Type B pancreatic cell (in vitro differentiated cells): ENCODE results near the gene ADSL. TPM values are rescaled to one million over a fixed set of nuclear protein-coding genes. Genes with fewer than 3 reads are reported as not detected.

Source experiments
- DNase-seq: peaks from one replicate; pipeline ENCODE4 v3.0.0; 2021; ENCODE audit warnings: mixed read lengths; ENCODE audit not compliant: unreplicated experiment; ENCODE audit errors: extremely low spot score
- H3K27ac Mint-ChIP-seq: 2 replicates; pipeline ENCODE4 v1.8.0; 2021; ENCODE audit warnings: mild to moderate bottlenecking, mixed read lengths
- H3K27me3 Mint-ChIP-seq: 2 replicates; pipeline ENCODE4 v1.8.0; 2021; ENCODE audit warnings: mixed read lengths
- H3K36me3 Mint-ChIP-seq: 2 replicates; pipeline ENCODE4 v1.8.0; 2021; ENCODE audit warnings: mixed read lengths
- H3K4me1 Mint-ChIP-seq: one replicate; pipeline ENCODE4 v1.8.0; 2021; ENCODE audit warnings: mixed read lengths; ENCODE audit not compliant: unreplicated experiment
- H3K4me3 Mint-ChIP-seq: 2 replicates; pipeline ENCODE4 v1.8.0; 2021; ENCODE audit warnings: mild to moderate bottlenecking, mixed read lengths
- H3K9me3 Mint-ChIP-seq: 2 replicates; pipeline ENCODE4 v1.8.0; 2021; ENCODE audit warnings: mixed read lengths
- CTCF ChIP-seq: fragments of 200-600 bp; sonication (generic); conservative IDR thresholded peaks from 2 replicates; pipeline ENCODE4 v1.5.0; 2021; ENCODE audit warnings: antibody characterized with exemption, mild to moderate bottlenecking
- total RNA-seq: library from RNA; stranded (reverse); gene quantifications from 2 replicates; pipeline ENCODE4 v1.2.1, GENCODE V29; 2021; ENCODE audit warnings: low replicate concordance

ADSL gene
- total RNA-seq, 1 donor from 2014 or later, result 82.8 TPM

DNA sequence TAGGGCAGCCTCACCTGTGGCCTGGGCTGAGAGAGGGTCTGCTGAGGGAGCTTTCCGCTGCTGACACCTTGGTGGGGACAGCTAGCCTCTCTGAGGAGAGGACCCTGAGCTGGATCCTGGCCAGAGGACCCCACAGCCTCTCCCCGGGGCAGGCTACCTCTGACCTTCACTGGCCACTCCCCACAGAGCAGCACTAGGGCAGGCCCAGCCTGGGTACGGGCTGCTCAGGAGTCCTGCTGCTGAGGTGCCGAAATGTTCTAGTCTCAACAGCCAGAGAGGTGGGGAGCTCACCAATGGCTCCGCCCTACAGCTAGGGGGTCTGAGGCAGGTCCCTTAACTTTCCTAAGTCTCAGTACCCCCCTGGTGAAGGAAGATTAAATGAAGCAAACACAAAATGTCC, 71.6 kb downstream of the ADSL start:
- no peaks in the 10 kb centered on the region for H3K9me3 Mint-ChIP-seq
- peaks cover 13% of the 10 kb centered on the region for H3K36me3 Mint-ChIP-seq
- H3K4me3 Mint-ChIP-seq, result no peak overlapping the region
- peaks cover 7% of the 10 kb centered on the region for H3K4me1 Mint-ChIP-seq
- H3K27ac Mint-ChIP-seq, result no peak overlapping the region
- no peak for DNase-seq
- no peaks in the 10 kb centered on the region for H3K27me3 Mint-ChIP-seq
- TF ChIP-seq CTCF, result no peak

DNA sequence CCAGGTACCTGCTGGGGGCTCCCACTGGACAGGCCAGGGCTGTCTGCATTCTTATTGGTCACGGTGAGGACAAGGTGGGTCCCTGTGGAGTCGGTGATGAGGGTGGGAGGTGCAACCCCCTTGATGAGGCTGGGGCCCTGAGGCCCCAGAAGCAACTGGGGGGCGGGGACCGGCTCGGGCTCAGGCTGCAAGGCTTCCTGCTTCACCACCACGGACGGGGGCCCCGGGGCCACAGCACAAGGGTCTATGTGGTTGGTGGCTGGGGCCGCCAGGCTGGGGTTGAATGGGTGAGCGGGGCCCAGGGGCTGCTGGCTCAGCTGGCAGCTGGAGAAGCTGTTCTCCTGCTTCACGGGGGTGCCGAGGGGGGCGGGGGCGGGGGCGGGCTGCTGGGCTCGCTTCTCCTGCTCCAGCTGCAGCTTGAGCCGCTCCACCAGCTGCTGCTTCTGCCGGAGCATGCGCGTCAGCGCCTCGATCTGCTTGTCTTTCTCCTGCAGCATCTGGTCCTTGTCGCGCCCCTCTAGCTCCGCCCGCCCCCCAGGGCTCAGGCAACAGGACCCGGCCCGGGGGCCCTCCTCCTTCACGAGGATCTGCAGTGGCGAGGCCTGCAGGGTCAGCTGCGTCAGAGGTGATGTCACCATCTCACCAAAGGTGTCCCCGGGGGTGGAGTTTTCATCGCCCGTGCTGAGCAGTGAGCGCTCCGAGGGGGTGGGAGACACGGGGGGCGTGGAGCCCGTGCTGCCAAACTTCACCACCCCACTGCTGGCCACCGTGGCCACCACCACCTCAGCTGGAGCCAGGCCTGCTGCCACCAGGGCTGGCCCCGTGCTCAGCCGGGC, 72.3 kb downstream of the ADSL start:
- DNase-seq, result no peak
- H3K4me3 Mint-ChIP-seq, result no peak overlapping the region
- no peaks in the 10 kb centered on the region for H3K9me3 Mint-ChIP-seq
- no peak for TF ChIP-seq CTCF
- H3K27me3 Mint-ChIP-seq, result no peaks in the 10 kb centered on the region
- H3K36me3 Mint-ChIP-seq, result peaks cover 17% of the 10 kb centered on the region
- H3K4me1 Mint-ChIP-seq, result peaks cover 7% of the 10 kb centered on the region
- H3K27ac Mint-ChIP-seq, result no peak overlapping the region

GRCh38 chr22:40419718-40420117, 73.4 kb downstream of the ADSL start:
- no peak for DNase-seq
- H3K27me3 Mint-ChIP-seq, result no peaks in the 10 kb centered on the region
- H3K9me3 Mint-ChIP-seq, result no peaks in the 10 kb centered on the region
- no peak for TF ChIP-seq CTCF
- peaks cover 14% of the 10 kb centered on the region for H3K36me3 Mint-ChIP-seq
- H3K27ac Mint-ChIP-seq, result no peak overlapping the region
- H3K4me1 Mint-ChIP-seq, result peaks cover 7% of the 10 kb centered on the region
- H3K4me3 Mint-ChIP-seq, result no peak overlapping the region

- no peak for TF ChIP-seq CTCF
- H3K9me3 Mint-ChIP-seq, result no peaks in the 10 kb centered on the region
- H3K4me1 Mint-ChIP-seq, result peaks cover 7% of the 10 kb centered on the region
- no peak overlapping the region for H3K4me3 Mint-ChIP-seq
- H3K36me3 Mint-ChIP-seq, result peaks cover 14% of the 10 kb centered on the region
- no peak overlapping the region for H3K27ac Mint-ChIP-seq
- H3K27me3 Mint-ChIP-seq, result no peaks in the 10 kb centered on the region
- DNase-seq, result no peak
Observed at GRCh38 chr22:40420341-40421081, 74.2 kb downstream of the ADSL start.

DNA sequence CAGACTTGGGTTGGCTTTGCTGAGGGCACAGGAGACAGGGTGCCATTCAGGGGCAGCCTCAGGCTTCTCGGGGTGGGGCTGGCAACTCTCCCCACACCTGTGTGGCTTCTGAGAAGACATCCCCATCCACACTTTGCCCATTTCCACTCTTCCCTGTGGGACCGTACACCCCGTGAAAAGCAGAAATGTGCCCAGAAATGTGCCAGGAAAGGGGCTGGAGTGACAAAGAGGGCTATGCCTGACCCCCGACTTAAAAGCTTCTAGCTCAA, 74.7 kb downstream of the ADSL start:
- TF ChIP-seq CTCF, result no peak
- peaks cover 3% of the 10 kb centered on the region for H3K4me1 Mint-ChIP-seq
- H3K36me3 Mint-ChIP-seq, result peaks cover 11% of the 10 kb centered on the region
- no peak overlapping the region for H3K4me3 Mint-ChIP-seq
- H3K9me3 Mint-ChIP-seq, result no peaks in the 10 kb centered on the region
- no peak overlapping the region for H3K27ac Mint-ChIP-seq
- no peaks in the 10 kb centered on the region for H3K27me3 Mint-ChIP-seq
- no peak for DNase-seq
